CD4-positive, alpha-beta memory T cell (primary cell): Measurements from ENCODE around the gene BMP7. TPM values are rescaled to one million over a fixed set of nuclear protein-coding genes. Genes with fewer than 3 reads are reported as not detected.

ENCODE experiments used
- CTCF ChIA-PET: fragments of 350-600 bp; sonication (Branson Sonifier 250); formaldehyde crosslinking; loops from one replicate; lab custom pipeline; 2021; ENCODE audit warnings: inconsistent platforms; ENCODE audit not compliant: partially characterized antibody; lab: Charles Lee
- POLR2A ChIA-PET: fragments of 350-600 bp; sonication (Branson Sonifier 250); formaldehyde crosslinking; loops from one replicate; lab custom pipeline; 2021; ENCODE audit not compliant: partially characterized antibody; lab: Charles Lee
- DNase-seq, 5 donors: peaks; one replicate each; pipeline versions ENCODE4 v3.0.0 to v3.0.0-alpha.2; 2020 to 2022; ENCODE audit warnings: mixed read lengths in 1 of 5
- H3K27ac ChIP-seq: one replicate; pipeline ENCODE4 v1.7.0; 2013; ENCODE audit warnings: low read depth, low read length
- H3K27me3 ChIP-seq: 2 replicates; pipeline ENCODE4 v1.7.0; 2013; ENCODE audit warnings: mild to moderate bottlenecking, low read length, moderate library complexity; ENCODE audit not compliant: insufficient read depth
- H3K36me3 ChIP-seq: 2 replicates; pipeline ENCODE4 v1.7.0; 2013; ENCODE audit warnings: mild to moderate bottlenecking, low read length, moderate library complexity; ENCODE audit not compliant: insufficient read depth
- H3K4me1 ChIP-seq: 2 replicates; pipeline ENCODE4 v1.7.0; 2013; ENCODE audit warnings: mild to moderate bottlenecking, low read length, moderate library complexity; ENCODE audit not compliant: insufficient read depth
- H3K4me3 ChIP-seq, 2 donors: one replicate each; pipeline ENCODE4 v1.7.0; 2013; ENCODE audit warnings: low read length in 2 of 2, mild to moderate bottlenecking in 1 of 2
- H3K9me3 ChIP-seq, 2 donors: one replicate each; pipeline ENCODE4 v1.7.0; 2013; ENCODE audit warnings: low read length in 2 of 2, control low read depth in 1 of 2; ENCODE audit not compliant: control insufficient read depth in 1 of 2
- H3K27ac Mint-ChIP-seq, 7 donors: one replicate each; pipeline ENCODE4 v1.8.0; 2020 to 2021; ENCODE audit warnings: mixed read lengths in 7 of 7, mild to moderate bottlenecking in 6 of 7, inconsistent platforms in 3 of 7, moderate library complexity in 3 of 7
- H3K27me3 Mint-ChIP-seq, 2 donors: one replicate each; pipeline ENCODE4 v1.8.0; 2020 to 2021; ENCODE audit warnings: mixed read lengths in 2 of 2
- H3K36me3 Mint-ChIP-seq, 2 donors: one replicate each; pipeline ENCODE4 v1.8.0; 2020 to 2021; ENCODE audit warnings: mixed read lengths in 2 of 2, inconsistent platforms in 1 of 2, mild to moderate bottlenecking in 1 of 2
- H3K4me1 Mint-ChIP-seq, 4 donors: one replicate each; pipeline ENCODE4 v1.8.0; 2020 to 2021; ENCODE audit warnings: mixed read lengths in 4 of 4, mild to moderate bottlenecking in 1 of 4
- H3K4me3 Mint-ChIP-seq, 8 donors: one replicate each; pipeline ENCODE4 v1.8.0; 2020 to 2021; ENCODE audit warnings: mixed read lengths in 8 of 8, mild to moderate bottlenecking in 7 of 8, moderate library complexity in 6 of 8, inconsistent platforms in 3 of 8
- H3K9me3 Mint-ChIP-seq, 8 donors: one replicate each; pipeline ENCODE4 v1.8.0; 2020 to 2021; ENCODE audit warnings: mixed read lengths in 8 of 8, mild to moderate bottlenecking in 5 of 8, inconsistent platforms in 3 of 8, moderate library complexity in 1 of 8
- intact Hi-C: fragments of 100-400 bp; cut with micrococcal nuclease; formaldehyde crosslinking; loops from one replicate; pipeline ENCODE4 v1.15.1; 2023
- polyA plus RNA-seq, 2 donors: library from polyadenylated mRNA; unstranded; fragments of 300-500 nt; fragmentation: Illumina TruSeq; gene quantifications; one replicate each; pipeline ENCODE4 v1.2.3, GENCODE V29; 2021
- total RNA-seq, 2 experiments: library from RNA; stranded (reverse); gene quantifications; one replicate each; pipeline ENCODE4 v1.2.3, GENCODE V29; 2021

BMP7 gene
- total and polyA plus RNA-seq, 4 experiments from 2014 or later, result not detected

GRCh38 chr20:57212534-57213276 is 53.7 kb downstream of the BMP7 start:
- no peak for DNase-seq
- peaks cover 2 to 13% of the 10 kb centered on the region in 2 donors for H3K27me3 Mint-ChIP-seq
- Histone ChIP-seq H3K9me3 (no peaks in the 10 kb centered on the region), H3K27me3 (no peaks in the 10 kb centered on the region), H3K27ac (no peak overlapping the region), H3K4me3 (no peak overlapping the region), H3K36me3 (no peaks in the 10 kb centered on the region), H3K4me1 (no peaks in the 10 kb centered on the region)
- POLR2A ChIA-PET, result no interaction called here
- no peak overlapping the region for H3K4me3 Mint-ChIP-seq
- peaks cover 0 to 4% (median 0%) of the 10 kb centered on the region in 4 donors for H3K4me1 Mint-ChIP-seq
- intact Hi-C loops, result no loop called here
- CTCF ChIA-PET, result no interaction called here
- peaks cover 0 to 2% (median 0%) of the 10 kb centered on the region in 8 donors for H3K9me3 Mint-ChIP-seq
- H3K36me3 Mint-ChIP-seq, result no peaks in the 10 kb centered on the region
- H3K27ac Mint-ChIP-seq, result no peak overlapping the region

- Histone ChIP-seq H3K4me1 (no peaks in the 10 kb centered on the region), H3K36me3 (no peaks in the 10 kb centered on the region), H3K27ac (no peak overlapping the region), H3K27me3 (no peaks in the 10 kb centered on the region), H3K9me3 (no peaks in the 10 kb centered on the region), H3K4me3 (no peak overlapping the region)
- Mint-ChIP-seq H3K4me3 (no peak overlapping the region), H3K27me3 (peaks cover 4 to 13% of the 10 kb centered on the region in 2 donors), H3K27ac (no peak overlapping the region), H3K36me3 (no peaks in the 10 kb centered on the region), H3K9me3 (peaks cover 0 to 3% (median under 1%) of the 10 kb centered on the region in 8 donors), H3K4me1 (peaks cover 0 to 4% (median 0%) of the 10 kb centered on the region in 4 donors)
- intact Hi-C loops, result no loop called here
- DNase-seq, result no peak
- ChIA-PET CTCF (no interaction called here), POLR2A (no interaction called here)
These were observed 54.4 kb downstream of the BMP7 start for GRCh38 chr20:57211908-57212533.

GRCh38 chr20:57211406-57211805 is 55.0 kb downstream of the BMP7 start:
- Histone ChIP-seq H3K4me3 (no peak overlapping the region), H3K27me3 (no peaks in the 10 kb centered on the region), H3K27ac (no peak overlapping the region), H3K36me3 (no peaks in the 10 kb centered on the region), H3K9me3 (no peaks in the 10 kb centered on the region), H3K4me1 (no peaks in the 10 kb centered on the region)
- ChIA-PET POLR2A (no interaction called here), CTCF (no interaction called here)
- H3K4me1 Mint-ChIP-seq, result peaks cover 0 to 4% (median 0%) of the 10 kb centered on the region in 4 donors
- no peaks in the 10 kb centered on the region for H3K36me3 Mint-ChIP-seq
- intact Hi-C loops, result no loop called here
- peaks cover 0 to 5% (median under 1%) of the 10 kb centered on the region in 8 donors for H3K9me3 Mint-ChIP-seq
- H3K27me3 Mint-ChIP-seq, result peaks cover 5 to 13% of the 10 kb centered on the region in 2 donors
- no peak overlapping the region for H3K27ac Mint-ChIP-seq
- DNase-seq, result no peak
- H3K4me3 Mint-ChIP-seq, result no peak overlapping the region

GRCh38 chr20:57210911-57211280 is 55.5 kb downstream of the BMP7 start:
- DNase-seq, result no peak
- Histone ChIP-seq H3K9me3 (no peaks in the 10 kb centered on the region), H3K27me3 (no peaks in the 10 kb centered on the region), H3K27ac (no peak overlapping the region), H3K36me3 (no peaks in the 10 kb centered on the region), H3K4me3 (no peak overlapping the region), H3K4me1 (no peaks in the 10 kb centered on the region)
- H3K9me3 Mint-ChIP-seq, result peaks cover 0 to 5% (median under 1%) of the 10 kb centered on the region in 8 donors
- H3K4me1 Mint-ChIP-seq, result peaks cover 0 to 4% (median 0%) of the 10 kb centered on the region in 4 donors
- ChIA-PET POLR2A (no interaction called here), CTCF (no interaction called here)
- H3K4me3 Mint-ChIP-seq, result no peak overlapping the region
- H3K27me3 Mint-ChIP-seq, result peaks cover 5 to 13% of the 10 kb centered on the region in 2 donors
- no peak overlapping the region for H3K27ac Mint-ChIP-seq
- intact Hi-C loops, result no loop called here
- no peaks in the 10 kb centered on the region for H3K36me3 Mint-ChIP-seq

- POLR2A ChIA-PET, result no interaction called here
- CTCF ChIA-PET, result no interaction called here
- peaks cover 8 to 13% of the 10 kb centered on the region in 2 donors for H3K27me3 Mint-ChIP-seq
These were observed 56.2 kb downstream of the BMP7 start for GRCh38 chr20:57210054-57210910.

GRCh38 chr20:57209413-57209812 is 57.0 kb downstream of the BMP7 start:
- no peaks in the 10 kb centered on the region for H3K9me3 ChIP-seq
- Mint-ChIP-seq H3K4me1 (peaks cover 0 to 4% (median 0%) of the 10 kb centered on the region in 4 donors), H3K4me3 (no peak overlapping the region), H3K9me3 (peaks cover 0 to 5% (median under 1%) of the 10 kb centered on the region in 8 donors), H3K27me3 (peaks cover 8 to 10% of the 10 kb centered on the region in 2 donors), H3K36me3 (no peaks in the 10 kb centered on the region), H3K27ac (no peak overlapping the region)
- no peaks in the 10 kb centered on the region for H3K27me3 ChIP-seq
- no peaks in the 10 kb centered on the region for H3K4me1 ChIP-seq
- no peaks in the 10 kb centered on the region for H3K36me3 ChIP-seq
- ChIA-PET POLR2A (no interaction called here), CTCF (no interaction called here)
- intact Hi-C loops, result no loop called here
- DNase-seq, result no peak
- no peak overlapping the region for H3K4me3 ChIP-seq
- no peak overlapping the region for H3K27ac ChIP-seq

More at GRCh38 chr20:57210054-57210910, 56.2 kb downstream of the BMP7 start:
- no peak for DNase-seq
- no peaks in the 10 kb centered on the region for H3K27me3 ChIP-seq
- no peaks in the 10 kb centered on the region for H3K9me3 ChIP-seq
- H3K9me3 Mint-ChIP-seq, result peaks cover 0 to 5% (median under 1%) of the 10 kb centered on the region in 8 donors
- H3K27ac ChIP-seq, result no peak overlapping the region
- no peak overlapping the region for H3K4me3 ChIP-seq
- H3K4me3 Mint-ChIP-seq, result no peak overlapping the region
- H3K36me3 ChIP-seq, result no peaks in the 10 kb centered on the region
- peaks cover 0 to 4% (median 0%) of the 10 kb centered on the region in 4 donors for H3K4me1 Mint-ChIP-seq
- H3K4me1 ChIP-seq, result no peaks in the 10 kb centered on the region
- intact Hi-C loops, result no loop called here
- no peaks in the 10 kb centered on the region for H3K36me3 Mint-ChIP-seq
- H3K27ac Mint-ChIP-seq, result no peak overlapping the region

GRCh38 chr20:57208198-57208597 is 58.2 kb downstream of the BMP7 start:
- Mint-ChIP-seq H3K27me3 (peaks cover 8 to 9% of the 10 kb centered on the region in 2 donors), H3K4me1 (peaks cover 0 to 4% (median 0%) of the 10 kb centered on the region in 4 donors), H3K27ac (no peak overlapping the region), H3K36me3 (no peaks in the 10 kb centered on the region), H3K9me3 (peaks cover 0 to 5% (median under 1%) of the 10 kb centered on the region in 8 donors), H3K4me3 (no peak overlapping the region)
- ChIA-PET CTCF (no interaction called here), POLR2A (no interaction called here)
- no peaks in the 10 kb centered on the region for H3K27me3 ChIP-seq
- H3K4me1 ChIP-seq, result no peaks in the 10 kb centered on the region
- intact Hi-C loops, result no loop called here
- H3K4me3 ChIP-seq, result no peak overlapping the region
- H3K36me3 ChIP-seq, result no peaks in the 10 kb centered on the region
- H3K27ac ChIP-seq, result no peak overlapping the region
- H3K9me3 ChIP-seq, result no peaks in the 10 kb centered on the region
- DNase-seq, result no peak
